ENCODE measurements around the gene BEND3. TPM values are rescaled to one million over a fixed set of nuclear protein-coding genes. Genes with fewer than 3 reads are reported as not detected.

BEND3 gene
- polyA plus RNA-seq, 5 donors, result 4.3 to 7.1 (median 5.3) TPM

GRCh38 chr6:107083921-107084320 lies 31.4 kb downstream of the BEND3 start:
- DNase-seq, result no peak

GRCh38 chr6:107083047-107083768 lies 32.1 kb downstream of the BEND3 start:
- no peak for DNase-seq

GRCh38 chr6:107082045-107082444 lies 33.3 kb downstream of the BEND3 start:
- DNase-seq, result no peak

- no peak for DNase-seq
Measured at GRCh38 chr6:107080036-107080435, 35.3 kb downstream of the BEND3 start.

GRCh38 chr6:107079429-107079828 lies 35.9 kb downstream of the BEND3 start:
- no peak for DNase-seq

- no peak for DNase-seq
Measured at GRCh38 chr6:107077710-107078109, 37.6 kb downstream of the BEND3 start.

- DNase-seq, result peak in 1 of 2 donors; percentile 4
Measured at GRCh38 chr6:107075951-107076381, 39.3 kb downstream of the BEND3 start.

- no peak for DNase-seq
Measured at GRCh38 chr6:107070686-107071085, 44.6 kb downstream of the BEND3 start.

- DNase-seq, result no peak
Measured at GRCh38 chr6:107069631-107070548, 45.4 kb downstream of the BEND3 start.

GRCh38 chr6:107068691-107069630 lies 46.4 kb downstream of the BEND3 start:
- DNase-seq, result no peak

- no peak for DNase-seq
Measured at GRCh38 chr6:107066697-107067659, 48.3 kb downstream of the BEND3 start.

- DNase-seq, result peak; percentile 43 to 49
Measured at GRCh38 chr6:107064579-107065065, 50.7 kb downstream of the BEND3 start.

- no peak for DNase-seq
Measured at GRCh38 chr6:107062691-107063090, 52.6 kb downstream of the BEND3 start.

- no peak for DNase-seq
Measured at GRCh38 chr6:107061125-107062020, 53.9 kb downstream of the BEND3 start.

GRCh38 chr6:107060704-107061103 lies 54.6 kb downstream of the BEND3 start:
- DNase-seq, result no peak

- DNase-seq, result no peak
Measured at GRCh38 chr6:107059606-107060005, 55.7 kb downstream of the BEND3 start.

- no peak for DNase-seq
Measured at GRCh38 chr6:107057679-107058078, 57.6 kb downstream of the BEND3 start.

- DNase-seq, result peak; percentile 29 to 56
Measured at GRCh38 chr6:107056796-107057195, 58.5 kb downstream of the BEND3 start.

- no peak for DNase-seq
Measured at GRCh38 chr6:107047807-107048206, 67.5 kb downstream of the BEND3 start.
